Measurements from ENCODE around the gene TLX3.

- peak; percentile 30 to 77 (median 55) for TF ChIP-seq CTCF (optimal IDR thresholded peaks at IDR 0.05 in 1 of 3, IDR thresholded peaks at IDR 0.05 in 1 of 3, conservative IDR thresholded peaks at IDR 0.05 in 1 of 3; ENCODE audit: extremely low read depth in 1 of 3, insufficient read depth in 2 of 3, low read length in 3 of 3)
- no peak for TF ChIP-seq EZH2 (IDR thresholded peaks at IDR 0.05; ENCODE audit: low read length)
Observed at GRCh38 chr5:171310212-171310818, 1.3 kb downstream of the TLX3 start.

Measured in keratinocyte (primary cell).